ENCODE results near the gene FBXW2.

FBXW2 gene

DNA sequence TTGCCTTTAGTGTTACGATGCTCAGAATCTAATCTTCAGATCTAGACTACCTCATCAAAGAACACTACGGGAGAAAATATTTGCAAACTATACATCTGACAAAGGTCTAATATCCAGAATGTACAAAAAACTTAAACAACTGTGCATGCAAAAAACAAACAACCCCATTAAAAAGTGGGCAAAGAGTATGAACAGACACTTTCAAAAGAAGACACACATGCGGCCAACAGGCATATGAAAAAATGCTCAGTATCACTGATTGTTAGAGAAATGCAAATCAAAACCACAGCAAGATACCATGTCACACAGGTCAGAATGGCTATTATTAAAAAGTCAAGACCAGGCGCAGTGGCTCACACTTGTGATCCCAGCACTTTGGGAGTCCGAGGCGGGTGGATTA lies 47.9 kb downstream of the FBXW2 start:
- in situ Hi-C loops (cut with HindIII; ENCODE audit: low sequenced_read_pairs): no loop called here

DNA sequence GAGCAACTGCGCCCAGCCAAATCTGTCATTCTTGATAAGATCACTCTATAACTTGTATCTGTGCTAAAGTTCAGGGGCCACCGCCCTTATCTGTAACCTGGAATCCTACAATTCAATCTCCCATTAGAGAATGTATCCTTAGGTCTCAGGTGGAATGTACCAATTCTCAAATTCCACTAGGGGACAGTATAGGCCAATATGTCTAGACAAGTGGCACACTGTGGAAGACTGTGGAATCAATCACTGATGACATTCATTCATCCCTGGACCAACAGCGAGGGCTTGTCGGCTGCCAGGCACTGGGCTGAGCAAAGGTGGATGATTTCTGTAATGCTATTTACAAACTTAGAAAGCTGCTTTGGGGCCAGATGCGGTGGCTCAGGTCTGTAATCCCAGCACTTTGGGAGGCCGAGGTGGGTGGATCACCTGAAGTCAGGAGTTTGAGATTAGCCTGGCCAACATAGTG lies 50.2 kb downstream of the FBXW2 start:
- in situ Hi-C loops (cut with HindIII; ENCODE audit: low sequenced_read_pairs): no loop called here

DNA sequence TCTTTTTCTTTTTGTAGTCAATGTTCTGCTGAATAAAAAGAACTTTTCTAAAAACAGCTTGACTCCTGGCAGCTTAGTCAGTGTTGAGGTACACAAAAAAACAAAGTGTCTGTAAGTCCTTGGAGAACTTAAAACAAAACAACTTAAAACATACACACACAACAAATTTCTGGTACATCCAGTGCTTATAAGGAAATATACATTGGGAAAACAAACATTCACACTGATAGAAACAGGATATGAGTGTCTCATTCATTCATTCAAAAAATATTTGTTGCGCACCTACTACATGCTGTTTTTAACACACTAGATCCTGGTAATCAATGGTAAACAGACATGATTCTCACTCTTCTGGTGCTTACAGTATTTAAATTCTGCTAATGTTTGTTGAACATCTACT lies 51.5 kb downstream of the FBXW2 start:
- in situ Hi-C loops (cut with HindIII; ENCODE audit: low sequenced_read_pairs): no loop called here

DNA sequence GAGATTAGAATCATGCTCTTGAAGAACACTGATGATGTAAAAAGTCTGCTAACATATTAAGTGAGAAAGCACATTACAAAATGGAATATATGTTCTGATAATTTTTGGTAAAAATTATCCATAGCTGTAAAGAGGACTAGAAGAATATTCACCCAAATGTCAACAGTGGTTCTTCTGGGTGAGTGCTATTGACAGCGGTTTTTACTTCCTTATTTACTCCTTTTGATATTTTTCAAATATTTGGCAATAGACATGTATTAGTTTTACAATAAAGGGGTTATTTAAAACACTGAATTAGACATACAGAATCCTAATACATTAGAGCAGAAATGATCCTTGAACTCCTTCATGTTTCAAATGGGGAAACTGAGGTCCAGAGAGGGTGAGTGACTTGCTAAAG lies 52.0 kb downstream of the FBXW2 start:
- in situ Hi-C loops (cut with HindIII; ENCODE audit: low sequenced_read_pairs): no loop called here

DNA sequence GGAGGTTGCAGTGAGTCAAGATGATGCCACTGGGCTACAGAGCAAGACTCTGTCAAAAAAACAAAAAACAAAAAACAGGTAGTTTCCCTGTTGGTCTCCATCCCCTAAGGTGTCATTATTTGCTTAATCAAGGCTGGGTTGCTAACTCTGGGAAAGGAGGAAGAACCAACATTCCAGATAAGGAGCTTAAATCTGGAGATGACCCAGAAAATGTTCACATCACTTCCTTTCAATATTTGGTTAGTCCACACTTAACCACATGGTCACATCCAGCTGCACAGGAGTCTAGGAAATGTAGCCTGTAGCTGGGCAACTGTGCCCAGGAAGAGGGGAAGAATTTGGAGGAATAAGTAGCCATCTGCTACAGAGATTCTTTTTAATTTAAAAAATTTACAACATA lies 53.1 kb downstream of the FBXW2 start:
- in situ Hi-C loops (cut with HindIII; ENCODE audit: low sequenced_read_pairs): no loop called here

DNA sequence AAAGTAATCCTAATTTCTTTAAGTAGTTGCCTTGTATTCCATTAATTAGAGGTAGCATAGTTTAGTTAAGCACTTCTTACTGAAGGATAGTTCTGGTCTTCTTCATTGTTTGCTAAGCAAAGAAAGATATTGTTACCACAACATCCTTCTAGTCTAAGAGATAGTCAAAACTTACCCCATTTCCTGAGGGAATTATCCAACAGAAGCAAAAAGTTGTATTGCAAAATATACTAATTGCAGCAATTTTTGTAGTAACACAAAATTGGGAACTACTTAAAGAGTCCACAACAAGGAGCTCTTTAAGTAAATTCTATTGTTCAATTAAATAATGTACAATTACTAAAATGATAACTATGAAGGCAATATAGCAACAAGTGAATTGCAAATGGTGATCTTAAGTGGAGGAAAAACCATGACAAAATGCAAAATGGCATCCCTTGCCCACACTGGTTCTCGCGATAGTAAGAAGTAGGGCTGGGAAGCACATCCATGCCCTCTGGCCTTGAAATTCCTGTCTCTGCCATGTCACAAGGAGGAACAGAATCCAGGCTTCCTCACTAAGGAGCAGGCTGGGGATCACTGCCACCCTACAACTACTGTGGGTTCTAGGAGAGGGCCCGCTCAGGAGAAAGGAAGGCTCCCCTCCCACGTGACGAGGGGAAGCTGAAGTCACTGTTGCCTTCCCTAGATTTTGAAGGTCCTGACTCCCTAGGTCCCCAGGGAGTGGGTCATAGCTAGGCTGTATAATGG lies 55.6 kb downstream of the FBXW2 start:
- in situ Hi-C loops (cut with HindIII; ENCODE audit: low sequenced_read_pairs): no loop called here

DNA sequence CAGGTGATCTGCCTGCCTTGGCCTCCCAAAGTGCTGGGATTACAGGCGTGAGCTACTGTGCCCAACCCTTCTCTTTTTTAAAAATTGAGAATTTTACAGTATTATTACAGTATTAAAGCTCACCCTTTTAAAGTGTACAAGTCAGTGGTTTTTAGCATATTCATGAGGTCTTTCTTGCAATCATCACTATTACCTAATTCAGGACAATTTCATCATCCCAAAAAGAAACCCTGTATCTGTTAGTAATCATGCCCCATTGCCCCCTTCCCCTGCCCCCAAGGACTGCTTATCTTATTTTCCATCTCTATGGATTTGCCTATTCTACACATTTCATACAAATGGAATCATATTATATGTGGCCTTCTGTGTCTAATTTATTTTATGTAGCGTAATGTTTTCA lies 56.3 kb downstream of the FBXW2 start:
- in situ Hi-C loops (cut with HindIII; ENCODE audit: low sequenced_read_pairs): no loop called here

DNA sequence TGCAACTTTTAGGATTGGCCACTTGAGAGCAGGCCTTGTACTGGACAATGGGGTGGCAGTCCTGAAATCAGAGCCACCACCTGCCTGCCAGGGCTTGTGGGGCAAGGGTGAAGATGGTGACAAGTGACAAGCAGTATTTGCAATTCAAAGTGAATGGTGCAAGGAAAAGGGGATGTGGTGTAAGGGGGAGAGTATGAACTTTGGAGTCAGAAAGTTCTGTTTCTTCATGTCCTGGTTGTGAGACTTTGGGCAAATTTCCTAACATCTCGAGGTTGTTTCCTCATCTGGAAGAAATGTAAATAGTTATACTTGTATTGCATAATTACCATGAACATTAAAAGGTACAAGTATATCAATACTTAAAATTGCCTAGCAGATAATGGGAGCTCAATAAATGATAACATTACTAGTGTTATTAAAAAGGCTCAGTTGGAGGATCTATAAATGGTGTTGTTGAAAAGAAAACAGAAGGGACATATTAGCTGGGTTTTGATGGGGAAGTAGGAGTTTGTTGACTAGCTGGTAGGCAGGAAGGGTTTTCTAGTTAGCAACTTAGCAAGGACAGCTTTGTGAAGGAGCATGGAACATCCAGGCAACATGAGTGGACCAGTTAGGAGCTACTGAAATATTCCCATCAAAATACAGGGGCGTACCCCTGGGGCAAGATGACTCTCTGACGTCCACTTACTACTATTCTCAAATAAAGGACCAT lies 57.6 kb downstream of the FBXW2 start:
- in situ Hi-C loops (cut with HindIII; ENCODE audit: low sequenced_read_pairs): no loop called here

DNA sequence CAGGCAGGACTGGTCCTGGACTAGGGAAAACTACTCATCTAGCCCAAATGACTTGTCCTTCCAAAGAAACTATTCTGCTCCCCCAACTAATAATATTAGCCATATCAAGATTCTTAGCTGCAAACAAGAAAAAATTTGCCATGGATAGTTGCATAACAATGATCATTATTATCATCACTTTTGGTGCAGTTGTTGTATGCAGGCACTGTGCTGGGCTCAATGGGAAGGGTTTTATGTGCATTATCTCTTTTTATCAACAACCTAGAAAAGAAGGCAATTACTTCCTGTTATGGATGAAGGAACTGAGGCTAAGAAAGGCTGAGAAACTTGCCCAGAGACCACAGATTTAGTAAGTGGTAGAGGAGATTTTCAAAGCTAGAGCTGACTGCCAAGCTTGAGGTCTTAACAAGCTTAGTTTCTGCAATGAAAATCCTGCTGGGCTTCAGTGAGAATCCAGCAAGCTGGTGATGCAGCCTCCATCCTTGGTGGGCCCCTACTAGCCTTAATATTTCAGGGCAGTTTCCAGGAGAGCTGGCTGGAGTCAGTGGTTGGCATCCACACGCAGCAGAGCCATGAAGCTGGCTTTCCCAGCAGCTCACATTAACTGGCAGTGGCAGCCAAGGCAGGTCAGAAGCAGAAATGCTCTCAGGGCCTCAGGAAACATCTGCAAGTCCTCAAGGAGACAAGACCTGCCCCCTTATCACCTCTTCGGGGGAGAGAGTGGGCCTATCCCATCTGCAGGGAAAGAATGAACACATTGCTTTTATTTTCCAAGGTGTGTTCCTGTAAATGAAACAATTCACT lies 58.4 kb downstream of the FBXW2 start:
- in situ Hi-C loops (cut with HindIII; ENCODE audit: low sequenced_read_pairs): no loop called here

DNA sequence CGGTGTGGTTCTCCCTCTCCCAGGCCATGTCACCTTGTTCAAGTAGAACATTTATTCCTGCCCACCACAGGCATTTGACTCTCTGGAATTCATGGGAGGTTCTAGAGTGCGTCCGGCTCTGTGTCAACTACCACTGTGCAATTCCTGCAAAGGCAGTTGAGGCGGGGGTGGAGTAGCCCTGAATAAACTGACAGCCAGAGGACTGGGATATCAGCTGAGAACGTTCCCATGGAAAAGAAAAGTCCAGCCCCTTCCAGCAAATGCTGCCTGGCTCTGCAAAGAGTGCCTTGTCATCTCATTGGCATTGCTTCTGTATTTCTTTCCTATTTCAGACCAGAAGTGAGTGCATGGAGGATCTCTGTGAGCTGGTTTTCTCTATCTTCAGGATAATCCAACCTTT lies 60.0 kb downstream of the FBXW2 start:
- in situ Hi-C loops (cut with HindIII; ENCODE audit: low sequenced_read_pairs): no loop called here

DNA sequence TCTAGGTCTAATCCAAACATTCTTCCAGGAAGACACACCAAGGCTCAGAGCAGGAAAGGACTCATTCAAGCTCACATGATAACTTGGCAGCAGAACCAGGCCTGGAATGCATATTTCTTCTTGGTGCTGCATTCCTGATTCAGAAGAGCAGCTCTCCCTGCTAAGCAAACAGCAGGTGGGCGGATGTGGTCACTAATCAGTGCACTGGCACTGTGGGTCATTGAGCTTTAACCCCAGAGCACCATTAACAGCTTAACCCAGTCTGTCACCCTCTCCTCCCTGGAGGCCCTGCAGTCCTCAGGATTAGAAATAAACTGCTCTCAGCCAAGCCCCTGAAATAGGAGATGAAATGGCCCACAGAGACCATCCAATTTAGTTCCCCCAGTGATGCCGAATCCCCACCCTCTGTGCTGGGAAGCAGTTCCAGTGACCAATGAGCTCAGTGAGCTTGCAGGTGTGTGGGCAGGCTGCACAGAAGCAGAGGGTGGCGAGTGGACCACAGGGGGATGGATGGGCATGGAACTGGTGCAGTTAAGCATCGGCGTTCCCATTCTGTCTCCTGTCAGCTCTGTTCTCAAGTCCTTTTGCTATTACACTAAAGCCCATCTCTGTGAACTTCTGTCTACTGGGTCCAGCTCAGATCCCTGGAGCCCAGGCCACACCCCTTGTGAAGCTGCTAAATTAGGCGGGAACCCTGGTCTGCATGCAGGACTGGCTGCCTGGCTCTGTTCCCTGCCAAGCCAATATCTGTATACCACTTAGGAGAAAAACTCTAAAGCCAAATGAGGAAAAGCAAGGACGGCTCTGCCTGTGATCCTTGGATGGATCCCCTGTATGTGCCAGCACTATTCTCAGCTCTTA lies 62.3 kb downstream of the FBXW2 start:
- in situ Hi-C loops (cut with HindIII; ENCODE audit: low sequenced_read_pairs): no loop called here

DNA sequence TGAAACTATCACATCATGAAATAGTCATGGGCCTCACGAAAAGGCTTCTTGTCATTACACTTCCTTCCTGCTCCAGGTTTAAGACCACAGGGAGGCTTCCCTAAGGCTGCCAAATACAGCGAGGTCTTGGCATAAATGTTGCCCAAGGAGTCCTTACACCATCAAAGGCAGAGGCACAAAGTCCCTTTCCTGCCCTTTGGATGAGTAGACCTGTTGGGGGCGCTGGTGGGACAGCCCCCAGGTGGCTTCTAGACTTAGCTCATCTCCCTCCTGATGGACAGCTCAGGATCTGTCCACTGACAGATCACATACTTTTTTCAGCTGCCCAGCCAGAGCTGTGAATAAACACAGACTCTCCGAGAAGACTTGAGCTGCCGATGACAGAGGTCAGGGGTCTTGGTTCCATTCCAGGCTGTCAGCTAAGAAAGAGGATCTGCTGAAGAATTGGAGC lies 63.4 kb downstream of the FBXW2 start:
- in situ Hi-C loops (cut with HindIII; ENCODE audit: low sequenced_read_pairs): no loop called here

DNA sequence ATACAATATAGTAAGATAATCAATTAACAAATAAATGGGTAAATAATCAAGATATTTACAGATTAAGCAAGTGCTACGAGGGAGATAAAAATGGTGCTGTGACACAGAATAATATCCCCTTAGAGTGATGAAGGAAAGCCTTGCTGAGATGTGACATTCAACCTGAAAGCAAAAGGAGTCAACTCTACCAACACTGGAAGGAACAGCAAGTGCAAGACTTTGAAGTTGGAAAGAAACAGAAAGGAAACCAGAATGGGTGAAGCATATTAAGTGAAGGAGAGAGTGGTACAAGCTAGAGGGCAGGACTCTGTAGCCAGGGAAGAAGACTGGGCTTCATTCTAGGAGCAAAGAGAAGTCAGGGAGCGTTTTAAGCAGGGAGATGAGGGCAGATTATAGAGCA lies 66.7 kb downstream of the FBXW2 start:
- in situ Hi-C loops (cut with HindIII; ENCODE audit: low sequenced_read_pairs): no loop called here

DNA sequence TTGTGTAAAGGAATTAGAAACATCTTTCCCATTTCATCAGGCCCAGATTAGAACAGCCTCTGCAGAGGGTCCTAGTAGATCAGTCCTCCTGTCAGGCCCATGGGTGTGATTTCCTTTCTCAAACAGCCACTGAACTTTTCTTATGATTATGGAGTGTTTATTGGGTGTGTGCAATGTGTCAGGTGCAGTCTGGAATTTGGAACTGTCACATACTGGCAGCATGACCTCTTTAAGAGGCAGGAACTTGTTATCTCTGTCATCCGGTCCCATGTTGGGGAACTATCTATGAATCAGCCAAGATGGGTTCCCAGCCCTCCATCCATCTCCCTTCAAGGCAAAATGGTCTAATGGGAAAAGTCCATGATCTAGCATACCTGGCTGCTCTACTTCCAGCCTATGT lies 67.3 kb downstream of the FBXW2 start:
- in situ Hi-C loops (cut with HindIII; ENCODE audit: low sequenced_read_pairs): no loop called here

DNA sequence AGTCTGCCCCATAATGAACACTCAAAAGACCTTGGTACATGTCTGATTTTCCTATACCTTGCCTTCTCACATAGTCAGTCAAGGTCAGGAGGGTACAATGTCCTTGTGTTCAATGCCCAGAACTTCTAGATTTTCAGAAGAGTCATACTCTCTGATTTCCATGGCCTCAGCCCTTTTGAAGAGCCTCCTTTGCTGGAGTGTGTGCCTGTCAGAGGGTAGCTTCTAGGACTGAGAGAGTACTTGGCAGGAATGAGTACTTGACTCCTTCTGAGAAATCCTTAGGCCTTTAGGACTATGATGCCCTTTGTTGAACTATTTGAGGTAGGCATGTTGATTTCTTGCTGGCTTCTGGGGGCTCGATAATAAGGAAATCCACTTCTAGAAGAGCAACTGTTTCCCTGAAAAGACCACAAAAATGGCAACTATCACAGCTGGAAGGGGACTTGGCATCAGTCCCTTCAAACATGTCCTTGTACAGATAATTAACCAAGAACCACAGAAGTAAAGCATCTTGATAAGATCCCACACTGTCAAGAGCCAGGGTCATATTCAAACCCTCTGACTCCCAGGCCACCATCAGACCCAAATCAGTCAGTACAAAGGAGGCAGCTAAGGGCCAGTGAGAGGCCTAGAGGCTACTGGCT lies 68.3 kb downstream of the FBXW2 start:
- in situ Hi-C loops (cut with HindIII; ENCODE audit: low sequenced_read_pairs): no loop called here

DNA sequence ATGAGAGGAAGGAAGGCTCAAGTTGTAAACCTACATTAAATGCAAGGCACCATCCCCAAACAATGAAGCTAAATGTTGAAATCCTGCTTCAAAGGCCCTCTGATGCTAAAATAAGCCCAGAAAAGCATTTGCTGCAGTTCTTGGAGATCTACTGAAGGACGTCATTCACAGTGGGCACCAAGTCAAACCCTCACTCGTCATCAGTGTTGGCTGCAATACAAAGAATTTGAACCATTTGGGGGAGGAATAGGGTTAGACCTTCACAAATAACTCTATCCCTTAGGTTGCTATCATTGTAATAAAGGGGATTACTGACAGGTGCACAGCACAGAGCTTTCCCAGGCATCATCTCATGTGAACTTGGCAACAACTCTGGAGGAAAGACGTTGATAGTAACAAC lies 69.7 kb downstream of the FBXW2 start:
- in situ Hi-C loops (cut with HindIII; ENCODE audit: low sequenced_read_pairs): no loop called here

DNA sequence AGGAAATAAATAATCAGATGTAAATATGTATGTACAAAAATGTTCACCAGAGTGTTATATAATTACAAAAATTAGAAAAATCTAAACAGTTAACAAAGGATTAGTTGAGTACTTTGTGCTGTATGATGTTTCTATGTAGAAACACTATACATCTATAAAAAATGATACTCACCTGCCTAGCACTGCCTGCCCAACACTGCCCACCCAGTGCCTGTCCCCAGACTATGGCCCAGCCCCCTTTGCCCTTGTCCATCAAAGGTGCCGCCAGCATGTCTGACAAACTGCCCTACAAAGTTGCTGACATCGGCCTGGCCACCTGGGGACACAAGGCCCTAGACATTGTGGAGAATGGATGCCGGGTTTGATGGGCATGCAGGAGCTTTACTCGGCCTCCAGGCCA lies 72.8 kb downstream of the FBXW2 start:
- in situ Hi-C loops (cut with HindIII; ENCODE audit: low sequenced_read_pairs): no loop called here

DNA sequence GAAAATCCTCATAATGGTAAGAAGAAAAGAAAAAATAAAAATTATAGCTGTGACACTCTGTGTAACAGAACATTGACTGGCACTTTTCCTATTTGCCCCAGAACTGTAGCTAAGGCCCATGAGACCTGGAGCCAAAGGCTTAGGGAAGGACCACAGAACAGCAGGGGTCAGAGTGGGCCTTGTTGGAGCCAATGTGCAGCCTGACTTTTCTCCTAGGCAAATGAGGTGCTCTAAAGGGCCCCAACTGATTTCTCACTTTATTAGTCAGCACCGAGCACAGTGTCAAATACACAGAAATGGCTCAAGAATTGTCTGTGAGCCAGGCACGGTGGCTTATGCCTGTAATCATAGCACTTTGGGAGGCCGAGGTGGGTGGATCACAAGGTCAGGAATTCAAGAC lies 74.9 kb downstream of the FBXW2 start:
- in situ Hi-C loops (cut with HindIII; ENCODE audit: low sequenced_read_pairs): no loop called here

DNA sequence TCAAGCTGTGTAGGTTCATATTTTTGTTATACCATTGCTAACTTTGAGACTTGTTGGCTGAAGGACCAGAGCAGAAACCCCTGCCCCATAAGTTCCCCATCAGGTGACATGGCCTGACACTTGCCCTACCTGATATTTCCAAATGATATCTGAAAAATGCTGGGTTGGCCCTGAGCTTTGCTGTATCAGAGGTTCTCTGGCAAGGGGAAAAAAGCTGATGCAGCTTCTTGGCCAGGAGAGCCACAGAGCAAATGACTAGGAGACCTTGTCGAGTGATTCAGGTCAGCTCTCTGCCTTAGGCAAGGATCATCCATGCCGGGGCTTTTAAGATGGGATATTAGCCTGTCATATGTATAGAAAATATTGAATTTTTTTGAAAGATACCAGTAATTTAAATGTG lies 76.0 kb downstream of the FBXW2 start:
- in situ Hi-C loops (cut with HindIII; ENCODE audit: low sequenced_read_pairs): no loop called here

DNA sequence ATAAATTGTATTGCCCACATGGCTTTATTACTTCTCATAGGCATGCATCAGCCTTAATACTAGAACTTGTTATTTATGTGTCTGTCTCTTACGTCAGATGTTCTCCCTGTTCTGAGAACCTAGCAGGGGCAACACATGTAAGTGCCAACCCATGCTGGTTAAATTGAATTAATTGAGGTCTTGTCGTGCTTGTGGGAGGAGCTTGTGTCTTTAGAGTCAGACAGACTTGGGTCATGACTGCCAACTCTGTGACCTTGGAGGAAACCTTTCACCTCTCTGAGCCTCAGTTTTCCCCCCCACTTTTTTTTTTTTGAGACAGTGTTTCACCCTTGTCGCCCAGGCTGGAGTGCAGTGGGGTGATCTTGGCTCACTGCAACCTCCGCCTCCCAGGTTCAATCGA lies 76.7 kb downstream of the FBXW2 start:
- in situ Hi-C loops (cut with HindIII; ENCODE audit: low sequenced_read_pairs): no loop called here
